GM12878 (cell line): Measurements from ENCODE around the gene ELOVL5. TPM values are rescaled to one million over a fixed set of nuclear protein-coding genes. Genes with fewer than 3 reads are reported as not detected.

ENCODE experiments used
- BHLHE40 ChIP-seq, 2 experiments: fragments of 450-650 bp in 1 of 2; IDR thresholded peaks; 2 replicates each; pipeline ENCODE4 v1.6.1; 2011 to 2017; ENCODE audit warnings: low read depth in 2 of 2, borderline replicate concordance in 1 of 2, improper control_type of control experiment in 1 of 2, low read length in 1 of 2, mild to moderate bottlenecking in 1 of 2
- BMI1 ChIP-seq: fragments of 450-650 bp; IDR thresholded peaks from 2 replicates; pipeline ENCODE4 v1.6.1; 2016; ENCODE audit warnings: mild to moderate bottlenecking, moderate library complexity, borderline replicate concordance
- CHD4 ChIP-seq: fragments of 200-600 bp; sonication (generic); IDR thresholded peaks from 2 replicates; pipeline ENCODE4 v1.6.1; 2016; ENCODE audit warnings: mild to moderate bottlenecking
- CREB1 ChIP-seq: IDR thresholded peaks from 2 replicates; pipeline ENCODE4 v1.6.1; 2012; ENCODE audit warnings: low read depth, mild to moderate bottlenecking, inconsistent platforms
- DPF2 ChIP-seq: fragments of 450-650 bp; IDR thresholded peaks from 2 replicates; pipeline ENCODE4 v1.6.1; 2017; ENCODE audit warnings: mild to moderate bottlenecking
- EGR1 ChIP-seq, 2 experiments: IDR thresholded peaks; 1 replicate in 1 of 2; 2 replicates in 1 of 2; pipeline ENCODE4 v1.6.1; 2011 to 2012; ENCODE audit warnings: low read depth in 2 of 2, low read length in 2 of 2, borderline replicate concordance in 1 of 2, mild to moderate bottlenecking in 1 of 2, moderate library complexity in 1 of 2
- HDAC6 ChIP-seq: fragments of 200-600 bp; sonication (generic); IDR thresholded peaks from one replicate; pipeline ENCODE4 v1.8.0; 2017; ENCODE audit warnings: antibody characterized with exemption; ENCODE audit not compliant: unreplicated experiment
- MTA2 ChIP-seq: fragments of 450-650 bp; IDR thresholded peaks from 2 replicates; pipeline ENCODE4 v1.6.1; 2016; ENCODE audit warnings: low read depth, mild to moderate bottlenecking, moderate library complexity
- MTA3 ChIP-seq: IDR thresholded peaks from 2 replicates; pipeline ENCODE4 v1.6.1; 2012; ENCODE audit warnings: low read length, inconsistent platforms, borderline replicate concordance
- NBN ChIP-seq: fragments of 450-650 bp; IDR thresholded peaks from 2 replicates; pipeline ENCODE4 v1.6.1; 2016
- NFYB ChIP-seq: IDR thresholded peaks from 2 replicates; pipeline ENCODE4 v1.6.1; 2011; ENCODE audit warnings: low read depth, mild to moderate bottlenecking, low read length, improper control_type of control experiment, moderate library complexity; ENCODE audit not compliant: insufficient read depth
- NR2F1 ChIP-seq: fragments of 450-650 bp; conservative IDR thresholded peaks from 2 replicates; pipeline ENCODE4 v1.6.1; 2017; ENCODE audit warnings: mild to moderate bottlenecking
- NRF1 ChIP-seq: conservative IDR thresholded peaks from 2 replicates; pipeline ENCODE4 v1.6.1; 2011; ENCODE audit warnings: mild to moderate bottlenecking, low read depth, low read length, improper control_type of control experiment
- PKNOX1 ChIP-seq: fragments of 450-650 bp; IDR thresholded peaks from 2 replicates; pipeline ENCODE4 v1.6.1; 2016; ENCODE audit warnings: mild to moderate bottlenecking
- PML ChIP-seq: IDR thresholded peaks from 2 replicates; pipeline ENCODE4 v1.6.1; 2012; ENCODE audit warnings: low read length, inconsistent platforms
- POLR2A ChIP-seq: IDR thresholded peaks from 2 replicates; pipeline ENCODE4 v1.6.1; 2011; ENCODE audit warnings: low read depth, mild to moderate bottlenecking, low read length
- RAD51 ChIP-seq: fragments of 450-650 bp; IDR thresholded peaks from 2 replicates; pipeline ENCODE4 v1.6.1; 2016; ENCODE audit warnings: moderate library complexity, mild to moderate bottlenecking, inconsistent platforms
- RELB ChIP-seq: fragments of 450-650 bp; IDR thresholded peaks from 2 replicates; pipeline ENCODE4 v1.6.1; 2017; ENCODE audit warnings: low read depth, mild to moderate bottlenecking, moderate library complexity
- RFX5 ChIP-seq: IDR thresholded peaks from 2 replicates; pipeline ENCODE4 v1.6.1; 2011; ENCODE audit warnings: low read depth, low read length, improper control_type of control experiment
- RUNX3 ChIP-seq: IDR thresholded peaks from 2 replicates; pipeline ENCODE4 v1.6.1; 2012; ENCODE audit warnings: low read length, inconsistent platforms
- SMARCA5 ChIP-seq: fragments of 450-650 bp; IDR thresholded peaks from 2 replicates; pipeline ENCODE4 v1.6.1; 2017; ENCODE audit warnings: mild to moderate bottlenecking
- SP1 ChIP-seq: IDR thresholded peaks from one replicate; pipeline ENCODE4 v1.6.1; 2011; ENCODE audit warnings: low read depth, low read length
- TAF1 ChIP-seq: IDR thresholded peaks from 2 replicates; pipeline ENCODE4 v1.6.1; 2011; ENCODE audit warnings: mild to moderate bottlenecking, low read depth, low read length, borderline replicate concordance
- TCF12 ChIP-seq: IDR thresholded peaks from 2 replicates; pipeline ENCODE4 v1.6.1; 2011; ENCODE audit warnings: low read depth, mild to moderate bottlenecking, low read length
- TCF3 ChIP-seq: IDR thresholded peaks from 2 replicates; pipeline ENCODE4 v1.6.1; 2012; ENCODE audit warnings: low read depth, mild to moderate bottlenecking, low read length, borderline replicate concordance; ENCODE audit not compliant: insufficient read depth
- WRNIP1 ChIP-seq: IDR thresholded peaks from 2 replicates; pipeline ENCODE4 v1.6.1; 2011; ENCODE audit warnings: low read depth, low read length, improper control_type of control experiment, borderline replicate concordance
- YY1 ChIP-seq: IDR thresholded peaks from 2 replicates; pipeline ENCODE4 v1.6.1; 2011; ENCODE audit warnings: low read depth, mild to moderate bottlenecking, low read length
- ZNF24 ChIP-seq: fragments of 450-650 bp; IDR thresholded peaks from 2 replicates; pipeline ENCODE4 v1.6.1; 2017; ENCODE audit warnings: antibody characterized with exemption, mild to moderate bottlenecking
- ZNF274 ChIP-seq: IDR thresholded peaks from one replicate; pipeline ENCODE4 v1.8.0; 2011; ENCODE audit not compliant: insufficient read length, insufficient read depth
- ZZZ3 ChIP-seq: IDR thresholded peaks from 2 replicates; pipeline ENCODE4 v1.6.1; 2011; ENCODE audit warnings: low read depth; ENCODE audit not compliant: control insufficient read depth, insufficient read length
- polyA plus RNA-seq, 11 experiments: library from polyadenylated mRNA; depleted of rRNA in 4 of 11; unstranded in 6 of 11; stranded (reverse) in 5 of 11; fragments of >200 nt; fragmentation: Nextera tagmentation in 4 of 11; fragmentation: Illumina TruSeq in 1 of 11; extraction: Ambion mirVana in 4 of 11; extraction: Trizol in 1 of 11; gene quantifications; 1 replicate in 1 of 11; 2 replicates in 10 of 11; pipeline versions ENCODE4 v1.2.1 to v1.2.3, GENCODE V29; 2011 to 2016; ENCODE audit warnings: inconsistent platforms in 2 of 11, missing spikeins in 2 of 11, low read depth in 1 of 11
- total RNA-seq, 4 experiments: library from RNA; depleted of rRNA in 3 of 4; stranded (reverse); fragments of >200 nt in 3 of 4; fragmentation: Illumina TruSeq in 1 of 4; extraction: Trizol in 1 of 4; gene quantifications; 2 replicates each; pipeline versions ENCODE4 v1.2.1 to v1.2.3, GENCODE V29; 2013 to 2021

ELOVL5 gene
- total and polyA plus RNA-seq, 10 of the 15 experiments (the other 5 are each of a cell fraction or from before 2014, with no cell fraction given): 156 to 241 (median 196) TPM

GRCh38 chr6:53348371-53349208 is at the start of gene ELOVL5 (continued):
- TF ChIP-seq RELB (peak; percentile 75), RUNX3 (no peak), PKNOX1 (0 out of 2 replicates have a peak, but pooled peaks have one; percentile 17), MTA2 (peak; percentile 51; the same call in 1 of the 2 replicates), SMARCA5 (0 out of 2 replicates have a peak, but pooled peaks have one; percentile 55), PML (peak; percentile 77; the same call in 1 of the 2 replicates), ZZZ3 (no peak), ZNF24 (0 out of 2 replicates have a peak, but pooled peaks have one; percentile 33), HDAC6 (peak; percentile 58), DPF2 (peak; percentile 73), CHD4 (no peak), NFYB (peak; percentile 100), BMI1 (no peak), RAD51 (peak; percentile 70), MTA3 (no peak), CREB1 (peak; percentile 100), TCF12 (no peak), EGR1 (IDR thresholded peaks at IDR 0.05; ENCODE audit: borderline replicate concordance in 1 of 2, low read depth in 2 of 2, low read length in 2 of 2) (no peak; a peak in 1 of 3 replicates), TAF1 (peak; percentile 54; the same call in 1 of the 2 replicates), POLR2A (peak; percentile 81), ZNF274 (no peak), WRNIP1 (no peak), NRF1 (peak; percentile 45; the same call in 1 of the 2 replicates), NBN (peak; percentile 100), TCF3 (0 out of 2 replicates have a peak, but pooled peaks have one; percentile 25), SP1 (peak; percentile 83), BHLHE40 (IDR thresholded peaks at IDR 0.05; ENCODE audit: borderline replicate concordance in 1 of 2, low read depth in 2 of 2, low read length in 1 of 2) (peak; percentile 14 to 38; a peak in 2 of 4 replicates), RFX5 (peak; percentile 81), YY1 (peak; percentile 89), NR2F1 (0 out of 2 replicates have a peak, but pooled peaks have one; percentile 37)
